Body of pancreas (tissue), 4 donors: ENCODE measurements around the gene ATXN1. TPM values are rescaled to one million over a fixed set of nuclear protein-coding genes. Genes with fewer than 3 reads are reported as not detected.

Source experiments
- ATAC-seq: fragments of 150-250 bp; one replicate; pipeline ENCODE4 v1.9.1; 2016
- DNase-seq, 4 donors: peaks; one replicate each; pipeline ENCODE4 v3.0.0-alpha.2; 2019
- H3K27ac ChIP-seq, 4 donors: fragments of 200-600 bp; sonication (generic); 1 replicate in 3 of 4; 2 replicates in 1 of 4; pipeline versions ENCODE4 v1.5.1 to v1.6.1; 2016 to 2019; ENCODE audit warnings: mild to moderate bottlenecking in 1 of 4, mixed read lengths in 1 of 4, moderate library complexity in 1 of 4
- H3K27me3 ChIP-seq, 2 donors: fragments of 200-600 bp; sonication (generic); one replicate each; pipeline ENCODE4 v1.6.0; 2016; ENCODE audit warnings: mild to moderate bottlenecking in 1 of 2
- H3K36me3 ChIP-seq, 2 donors: fragments of 200-600 bp; sonication (generic); replicated peaks in 1 of 2; 2 replicates each; pipeline ENCODE4 v1.5.1; 2016; ENCODE audit warnings: low read depth in 2 of 2; ENCODE audit not compliant: insufficient read depth in 1 of 2
- H3K4me1 ChIP-seq: fragments of 200-600 bp; sonication (generic); one replicate; pipeline ENCODE4 v1.6.0; 2016
- H3K4me3 ChIP-seq, 2 donors: fragments of 200-600 bp; sonication (generic); 1 replicate in 1 of 2; 2 replicates in 1 of 2; pipeline ENCODE4 v1.5.1; 2016 to 2019
- H3K9me3 ChIP-seq, 3 donors: fragments of 200-600 bp; sonication (generic); 1 replicate in 2 of 3; 2 replicates in 1 of 3; pipeline ENCODE4 v1.5.1; 2016
- CTCF ChIP-seq, 7 experiments: fragments of 450-650 bp in 4 of 7; fragments of 200-600 bp in 3 of 7; sonication (generic) in 3 of 7; IDR thresholded peaks; one replicate each; pipeline ENCODE4 v1.5.1; 2016 to 2019; ENCODE audit warnings: antibody characterized with exemption in 7 of 7
- POLR2A ChIP-seq, 3 donors: fragments of 450-650 bp; IDR thresholded peaks; one replicate each; pipeline ENCODE4 v1.6.1; 2016; ENCODE audit warnings: antibody characterized with exemption in 3 of 3, mild to moderate bottlenecking in 2 of 3
- WGBS, 2 donors: methylation state at CpG; one replicate each; pipeline ENCODE4 v1.1.5; 2017; 5-methylcytosine and 5-hydroxymethylcytosine counted together
- intact Hi-C: fragments of 100-400 bp; cut with DNase I; formaldehyde crosslinking; loops from one replicate; pipeline ENCODE4 v1.15.1; 2023
- total RNA-seq, 2 donors: library from RNA; depleted of rRNA; stranded (reverse); fragments of >200 nt; gene quantifications; one replicate each; pipeline ENCODE4 v1.1.0, GENCODE V29; 2016

The ATXN1 gene
- total RNA-seq, 2 donors from 2014 or later = 24.6 to 24.7 TPM

DNA sequence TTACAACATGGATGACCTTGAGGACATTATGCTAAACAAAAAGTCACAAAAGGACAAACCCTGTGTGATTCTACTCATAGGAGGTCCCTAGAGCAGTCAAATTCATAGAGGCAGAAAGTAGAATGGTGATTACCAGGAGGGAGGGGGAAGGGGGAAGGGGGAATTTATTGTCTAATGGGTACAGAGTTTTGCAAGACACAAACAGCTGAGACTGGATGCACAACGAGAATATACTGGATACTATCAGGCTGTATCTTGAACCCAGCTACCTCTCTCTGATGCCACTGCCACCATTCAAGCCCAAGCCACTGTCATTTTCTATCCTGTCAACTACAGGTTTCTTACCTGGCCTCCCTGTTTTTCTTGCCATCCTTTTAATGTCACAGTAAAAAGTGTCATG, 252.3 kb downstream of the ATXN1 start:
- Histone ChIP-seq H3K27me3 (no peaks in the 10 kb centered on the region), H3K4me3 (no peak overlapping the region), H3K9me3 (no peaks in the 10 kb centered on the region), H3K36me3 (no peaks in the 10 kb centered on the region), H3K27ac (no peak overlapping the region), H3K4me1 (peaks cover 18% of the 10 kb centered on the region)
- no peak for ATAC-seq
- TF ChIP-seq POLR2A (IDR thresholded peaks at IDR 0.05) (no peak), CTCF (IDR thresholded peaks at IDR 0.05) (no peak)
- intact Hi-C loops = loop anchor here (10.0 kb wide), 1 partner anchor 174 kb away; no protein-coding TSS in a partner anchor
- DNase-seq = no peak
- WGBS, 2 donors = 68 to 96% methylated on average over 1 of the region's 1 CpG

DNA sequence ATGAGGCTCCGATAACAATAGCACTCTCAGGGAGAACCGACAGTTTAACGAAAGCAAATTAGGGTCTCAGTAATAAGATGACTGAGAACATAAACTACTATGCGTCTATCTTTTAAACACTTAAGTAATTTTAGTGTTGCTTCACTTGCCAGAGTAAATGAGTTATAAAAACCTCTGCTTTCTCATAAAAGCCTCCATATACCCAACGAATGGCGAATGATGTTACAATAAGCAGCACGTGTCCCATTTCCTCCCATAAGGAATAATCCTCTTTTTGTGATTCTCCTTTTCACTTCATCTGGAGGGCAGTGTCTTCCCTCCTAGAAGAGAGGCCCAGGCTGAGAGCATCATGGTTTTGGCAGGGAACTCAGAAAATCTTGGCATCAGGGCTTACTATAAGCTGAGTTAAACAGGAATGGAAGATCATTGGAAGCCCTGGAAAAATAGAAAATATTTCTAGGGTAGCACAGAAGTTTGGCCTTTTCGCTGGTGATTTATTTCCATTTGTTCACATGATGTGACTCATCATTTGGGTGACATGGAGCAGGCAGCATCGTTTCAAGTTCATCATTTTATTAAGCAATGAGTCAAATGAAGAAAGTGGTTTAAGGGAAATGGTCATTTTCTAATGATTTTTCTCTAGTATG, 255.4 kb downstream of the ATXN1 start:
- intact Hi-C loops = loop anchor here (10.0 kb wide), 1 partner anchor 171 kb away; no protein-coding TSS in a partner anchor
- Histone ChIP-seq H3K4me3 (no peak overlapping the region), H3K27ac (no peak overlapping the region), H3K27me3 (no peaks in the 10 kb centered on the region), H3K36me3 (no peaks in the 10 kb centered on the region), H3K9me3 (no peaks in the 10 kb centered on the region), H3K4me1 (no peaks in the 10 kb centered on the region)
- ATAC-seq (no peak), DNase-seq (no peak)
- WGBS, 2 donors = 88 to 91% methylated on average over 9 of the region's 9 CpGs
- TF ChIP-seq POLR2A (IDR thresholded peaks at IDR 0.05) (no peak), CTCF (IDR thresholded peaks at IDR 0.05) (no peak)

DNA sequence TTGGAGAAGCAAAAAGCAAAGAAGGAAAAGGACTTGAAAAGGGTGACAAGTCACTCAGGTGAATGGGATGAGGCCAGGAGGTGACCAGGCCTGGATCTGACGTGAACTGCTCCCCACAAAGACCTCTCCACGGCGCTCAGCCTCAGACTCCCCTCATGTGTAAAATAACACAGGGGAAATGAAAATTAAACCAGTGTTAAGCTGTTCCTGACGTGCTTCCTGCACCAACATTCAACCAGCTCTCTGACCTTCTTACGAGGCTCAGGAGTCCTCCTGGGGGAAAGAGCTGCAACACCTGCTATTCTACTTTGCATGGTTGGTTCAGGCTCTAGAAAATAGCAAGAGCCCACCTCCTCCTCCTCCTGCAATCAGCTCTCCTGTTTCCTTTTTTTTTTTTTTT, 256.7 kb downstream of the ATXN1 start:
- intact Hi-C loops = loop anchor here (10.0 kb wide), 1 partner anchor 170 kb away; no protein-coding TSS in a partner anchor
- Histone ChIP-seq H3K27me3 (no peaks in the 10 kb centered on the region), H3K4me1 (no peaks in the 10 kb centered on the region), H3K4me3 (no peak overlapping the region), H3K27ac (no peak overlapping the region), H3K36me3 (no peaks in the 10 kb centered on the region), H3K9me3 (no peaks in the 10 kb centered on the region)
- TF ChIP-seq CTCF (IDR thresholded peaks at IDR 0.05) (no peak), POLR2A (IDR thresholded peaks at IDR 0.05) (no peak)
- ATAC-seq (no peak), DNase-seq (no peak)
- 78 to 95% methylated on average over 5 of the region's 5 CpGs for WGBS, 2 donors

GRCh38 chr6:16503970-16504415, 257.3 kb downstream of the ATXN1 start:
- TF ChIP-seq CTCF (IDR thresholded peaks at IDR 0.05) (no peak), POLR2A (IDR thresholded peaks at IDR 0.05) (no peak)
- ATAC-seq (no peak), DNase-seq (no peak)
- Histone ChIP-seq H3K27me3 (no peaks in the 10 kb centered on the region), H3K27ac (no peak overlapping the region), H3K4me3 (no peak overlapping the region), H3K36me3 (no peaks in the 10 kb centered on the region), H3K4me1 (no peaks in the 10 kb centered on the region), H3K9me3 (no peaks in the 10 kb centered on the region)
- WGBS, 2 donors = 75 to 79% methylated on average over 2 of the region's 2 CpGs
- intact Hi-C loops = loop anchor here (10.0 kb wide), 1 partner anchor 169 kb away; no protein-coding TSS in a partner anchor
